ENCODE data around the gene PLB1.

PLB1 gene

GRCh38 chr2:28678175-28678855, 182.5 kb downstream of the PLB1 start:
- H3K27ac Mint-ChIP-seq = no peak overlapping the region
- H3K27me3 Mint-ChIP-seq = no peaks in the 10 kb centered on the region
- peaks cover 5 to 14% of the 10 kb centered on the region in 2 donors for H3K9me3 Mint-ChIP-seq
- DNase-seq (no peak), ATAC-seq (no peak)
- H3K4me3 Mint-ChIP-seq = no peak overlapping the region
- peaks cover 57% of the 10 kb centered on the region for H3K4me1 Mint-ChIP-seq

- no peaks in the 10 kb centered on the region for H3K27me3 Mint-ChIP-seq
- H3K27ac Mint-ChIP-seq = peak overlapping the region in 1 of 2 donors; percentile 86
- peaks cover 0 to 8% of the 10 kb centered on the region in 2 donors for H3K9me3 Mint-ChIP-seq
- peaks cover 55% of the 10 kb centered on the region for H3K4me1 Mint-ChIP-seq
- DNase-seq = peak; percentile 7 to 54
- peak; percentile 78 for ATAC-seq
- no peak overlapping the region for H3K4me3 Mint-ChIP-seq
Measured at GRCh38 chr2:28678944-28679343, 183.1 kb downstream of the PLB1 start.

- H3K27me3 Mint-ChIP-seq = no peaks in the 10 kb centered on the region
- DNase-seq = no peak
- H3K9me3 Mint-ChIP-seq = no peaks in the 10 kb centered on the region
- H3K4me1 Mint-ChIP-seq = peaks cover 52% of the 10 kb centered on the region
- ATAC-seq = peak; percentile 14
- H3K27ac Mint-ChIP-seq = peak overlapping the region in 1 of 2 donors; percentile 97
- peak overlapping the region in 1 of 2 donors; percentile 16 for H3K4me3 Mint-ChIP-seq
Measured at GRCh38 chr2:28680657-28681056, 184.8 kb downstream of the PLB1 start.

- peak overlapping the region; percentile 42 to 69 for H3K4me3 Mint-ChIP-seq
- ATAC-seq (peak; percentile 95), DNase-seq (peak; percentile 57 to 84)
- H3K27me3 Mint-ChIP-seq = no peaks in the 10 kb centered on the region
- H3K9me3 Mint-ChIP-seq = no peaks in the 10 kb centered on the region
- H3K27ac Mint-ChIP-seq = peak overlapping the region; percentile 95 to 97
- H3K4me1 Mint-ChIP-seq = peaks cover 52% of the 10 kb centered on the region
Measured at GRCh38 chr2:28681158-28681571, 185.3 kb downstream of the PLB1 start.

GRCh38 chr2:28681606-28682005, 185.7 kb downstream of the PLB1 start:
- ATAC-seq (peak; percentile 61), DNase-seq (no peak)
- Mint-ChIP-seq H3K4me3 (peak overlapping the region; percentile 42 to 69), H3K27me3 (no peaks in the 10 kb centered on the region), H3K4me1 (peaks cover 53% of the 10 kb centered on the region), H3K9me3 (no peaks in the 10 kb centered on the region), H3K27ac (peak overlapping the region; percentile 95 to 97)

- H3K27me3 Mint-ChIP-seq = no peaks in the 10 kb centered on the region
- peaks cover 57% of the 10 kb centered on the region for H3K4me1 Mint-ChIP-seq
- ATAC-seq (no peak), DNase-seq (no peak)
- H3K9me3 Mint-ChIP-seq = no peaks in the 10 kb centered on the region
- H3K4me3 Mint-ChIP-seq = no peak overlapping the region
- H3K27ac Mint-ChIP-seq = no peak overlapping the region
Measured at GRCh38 chr2:28683100-28683706, 187.3 kb downstream of the PLB1 start.

- H3K27me3 Mint-ChIP-seq = no peaks in the 10 kb centered on the region
- no peak for DNase-seq
- ATAC-seq = no peak
- peak overlapping the region in 1 of 2 donors; percentile 5 for H3K27ac Mint-ChIP-seq
- peaks cover 46% of the 10 kb centered on the region for H3K4me1 Mint-ChIP-seq
- H3K9me3 Mint-ChIP-seq = no peaks in the 10 kb centered on the region
- no peak overlapping the region for H3K4me3 Mint-ChIP-seq
Measured at GRCh38 chr2:28684142-28684858, 188.4 kb downstream of the PLB1 start.

GRCh38 chr2:28687171-28687570, 191.3 kb downstream of the PLB1 start:
- ATAC-seq (peak; percentile 26), DNase-seq (no peak)
- Mint-ChIP-seq H3K27ac (no peak overlapping the region), H3K4me3 (no peak overlapping the region), H3K27me3 (no peaks in the 10 kb centered on the region), H3K4me1 (peaks cover 21% of the 10 kb centered on the region), H3K9me3 (no peaks in the 10 kb centered on the region)

GRCh38 chr2:28687640-28688385, 192.0 kb downstream of the PLB1 start:
- Mint-ChIP-seq H3K27me3 (no peaks in the 10 kb centered on the region), H3K27ac (peak overlapping the region in 1 of 2 donors; percentile 57), H3K4me3 (no peak overlapping the region), H3K9me3 (no peaks in the 10 kb centered on the region), H3K4me1 (peaks cover 17% of the 10 kb centered on the region)
- ATAC-seq = no peak
- DNase-seq = no peak

- no peak for ATAC-seq
- H3K27ac Mint-ChIP-seq = no peak overlapping the region
- DNase-seq = no peak
- peaks cover 17% of the 10 kb centered on the region for H3K4me1 Mint-ChIP-seq
- H3K4me3 Mint-ChIP-seq = no peak overlapping the region
- no peaks in the 10 kb centered on the region for H3K27me3 Mint-ChIP-seq
- no peaks in the 10 kb centered on the region for H3K9me3 Mint-ChIP-seq
Measured at GRCh38 chr2:28688818-28689217, 193.0 kb downstream of the PLB1 start.

- H3K27me3 Mint-ChIP-seq = no peaks in the 10 kb centered on the region
- H3K9me3 Mint-ChIP-seq = no peaks in the 10 kb centered on the region
- H3K27ac Mint-ChIP-seq = no peak overlapping the region
- H3K4me3 Mint-ChIP-seq = no peak overlapping the region
- ATAC-seq (no peak), DNase-seq (no peak)
- H3K4me1 Mint-ChIP-seq = peaks cover 12% of the 10 kb centered on the region
Measured at GRCh38 chr2:28689771-28690170, 193.9 kb downstream of the PLB1 start.

GRCh38 chr2:28692411-28692810, 196.6 kb downstream of the PLB1 start:
- peaks cover 2% of the 10 kb centered on the region for H3K4me1 Mint-ChIP-seq
- H3K27ac Mint-ChIP-seq = no peak overlapping the region

GRCh38 chr2:28693223-28693622, 197.4 kb downstream of the PLB1 start:
- Mint-ChIP-seq H3K27me3 (no peaks in the 10 kb centered on the region), H3K9me3 (no peaks in the 10 kb centered on the region), H3K4me3 (no peak overlapping the region), H3K4me1 (no peaks in the 10 kb centered on the region), H3K27ac (no peak overlapping the region)
- no peak for DNase-seq
- ATAC-seq = no peak

More at GRCh38 chr2:28692411-28692810, 196.6 kb downstream of the PLB1 start:
- no peak for ATAC-seq
- no peaks in the 10 kb centered on the region for H3K27me3 Mint-ChIP-seq
- no peak for DNase-seq
- H3K9me3 Mint-ChIP-seq = no peaks in the 10 kb centered on the region
- no peak overlapping the region for H3K4me3 Mint-ChIP-seq

Data from stimulated activated naive CD8-positive, alpha-beta T cell treated with anti-CD3 and anti-CD28 coated beads, Interleukin-15, amount 100 ng/mL, for 72 hours (primary cell).